Caco-2 (cell line): Measurements from ENCODE around the gene HP1BP3. TPM values are rescaled to one million over a fixed set of nuclear protein-coding genes. Genes with fewer than 3 reads are reported as not detected.

Experiments
- BruUV-seq: library from RNA; stranded (reverse); fragments of 400-500 nt; replicated peaks from 2 replicates; lab custom pipeline; 2021; lab: Mats Ljungman, UMichigan
- CTCF ChIA-PET: fragments of 300-600 bp; sonication (Branson Sonifier 250); formaldehyde crosslinking; loops from one replicate; lab custom pipeline; 2022; ENCODE audit warnings: antibody characterized with exemption; lab: Charles Lee
- POLR2A ChIA-PET: fragments of 300-600 bp; sonication (Branson Sonifier 250); formaldehyde crosslinking; loops from one replicate; lab custom pipeline; 2022; ENCODE audit warnings: antibody characterized with exemption; lab: Charles Lee
- DNase-seq, 2 experiments: peaks; one replicate each; pipeline versions ENCODE4 v3.0.0 to v3.0.0-alpha.2; 2020 to 2022
- H3K27me3 ChIP-seq: replicated peaks from 2 replicates; pipeline ENCODE4 v1.6.0; 2011; ENCODE audit warnings: low read length; ENCODE audit not compliant: control insufficient read depth, insufficient read depth
- H3K36me3 ChIP-seq: 2 replicates; pipeline ENCODE4 v1.5.1; 2011; ENCODE audit warnings: low read length; ENCODE audit not compliant: control insufficient read depth, insufficient read depth
- H3K4me1 ChIP-seq: fragments of 250-450 bp; sonication (Bioruptor Pico); 2 replicates; pipeline ENCODE4 v1.5.1; 2020; ENCODE audit warnings: mild to moderate bottlenecking
- H3K4me3 ChIP-seq: 2 replicates; pipeline ENCODE4 v1.5.1; 2011; ENCODE audit warnings: low read depth, mild to moderate bottlenecking, control low read depth, low read length
- H3K9me3 ChIP-seq: fragments of 250-450 bp; sonication (Bioruptor Pico); 2 replicates; pipeline ENCODE4 v1.5.1; 2020; ENCODE audit warnings: mild to moderate bottlenecking, moderate library complexity
- H3K27ac Mint-ChIP-seq: one replicate; pipeline ENCODE4 v1.8.0; 2022; ENCODE audit warnings: mixed read lengths; ENCODE audit not compliant: unreplicated experiment
- H3K27me3 Mint-ChIP-seq: one replicate; pipeline ENCODE4 v1.8.0; 2022; ENCODE audit warnings: mixed read lengths; ENCODE audit not compliant: insufficient read depth, unreplicated experiment
- H3K36me3 Mint-ChIP-seq: one replicate; pipeline ENCODE4 v1.8.0; 2022; ENCODE audit warnings: mild to moderate bottlenecking, mixed read lengths; ENCODE audit not compliant: insufficient read depth, unreplicated experiment
- H3K4me1 Mint-ChIP-seq: one replicate; pipeline ENCODE4 v1.8.0; 2022; ENCODE audit warnings: low read depth, mixed read lengths; ENCODE audit not compliant: unreplicated experiment
- H3K4me3 Mint-ChIP-seq: one replicate; pipeline ENCODE4 v1.8.0; 2022; ENCODE audit warnings: mild to moderate bottlenecking, moderate library complexity, mixed read lengths; ENCODE audit not compliant: unreplicated experiment
- H3K9me3 Mint-ChIP-seq: one replicate; pipeline ENCODE4 v1.8.0; 2022; ENCODE audit warnings: mixed read lengths; ENCODE audit not compliant: unreplicated experiment
- CTCF ChIP-seq, 2 experiments: fragments of 200-600 bp in 1 of 2; IDR thresholded peaks; 1 replicate in 1 of 2; 2 replicates in 1 of 2; pipeline versions ENCODE4 v1.5.1 to v1.8.0; 2011 to 2022; ENCODE audit warnings: antibody characterized with exemption in 1 of 2, control low read depth in 1 of 2, inconsistent platforms in 1 of 2, low read depth in 1 of 2, low read length in 1 of 2, mild to moderate bottlenecking in 1 of 2, moderate library complexity in 1 of 2; ENCODE audit not compliant: insufficient read depth in 1 of 2, severe bottlenecking in 1 of 2, unreplicated experiment in 1 of 2
- intact Hi-C: fragments of 100-400 bp; cut with micrococcal nuclease; formaldehyde crosslinking; loops from one replicate; pipeline ENCODE4 v1.10.0; 2022; ENCODE audit not compliant: unreplicated experiment
- total RNA-seq: library from RNA; stranded (reverse); gene quantifications from 2 replicates; pipeline ENCODE4 v1.2.3, GENCODE V29; 2022

Gene HP1BP3
- total RNA-seq, 1 experiment from 2014 or later: 240 TPM

GRCh38 chr1:20717452-20718342 lies 69.4 kb downstream of the HP1BP3 start, which contains the start of gene KIF17:
KIF17 (minus strand) TSS chr1:20718007; CDS start chr1:20717706, 301 bp downstream.
- no peaks in the 10 kb centered on the region for H3K27me3 ChIP-seq
- Mint-ChIP-seq H3K4me3 (peak within 1 kb of the TSS; percentile 71), H3K9me3 (no peaks in the 10 kb centered on the region), H3K27me3 (peaks cover 3% of the 10 kb centered on the region), H3K4me1 (peaks cover 6% of the 10 kb centered on the region), H3K27ac (no peak within 1 kb of the TSS), H3K36me3 (no peaks in the 10 kb centered on the region)
- POLR2A ChIA-PET: interaction anchor here (0.8 kb wide), 1 partner anchor 21 kb away, joined by 5 read pairs; no protein-coding TSS in a partner anchor
- CTCF ChIA-PET: interaction anchor here (0.6 to 1.9 kb wide), 3 partner anchors 16 to 58 kb away, joined by 3 to 11 read pairs (median 4); no protein-coding TSS in a partner anchor
- no TSS peak for BruUV-seq
- intact Hi-C loops: no loop called here
- DNase-seq: peak; percentile 70 to 82
- no peaks in the 10 kb centered on the region for H3K36me3 ChIP-seq
- peaks cover 11% of the 10 kb centered on the region for H3K4me1 ChIP-seq
- no peak for TF ChIP-seq CTCF (IDR thresholded peaks at IDR 0.05; ENCODE audit: insufficient read depth in 1 of 2, low read depth in 1 of 2, low read length in 1 of 2, severe bottlenecking in 1 of 2, unreplicated experiment in 1 of 2)
- no peaks in the 10 kb centered on the region for H3K9me3 ChIP-seq
- peak within 1 kb of the TSS; percentile 58 for H3K4me3 ChIP-seq

DNA sequence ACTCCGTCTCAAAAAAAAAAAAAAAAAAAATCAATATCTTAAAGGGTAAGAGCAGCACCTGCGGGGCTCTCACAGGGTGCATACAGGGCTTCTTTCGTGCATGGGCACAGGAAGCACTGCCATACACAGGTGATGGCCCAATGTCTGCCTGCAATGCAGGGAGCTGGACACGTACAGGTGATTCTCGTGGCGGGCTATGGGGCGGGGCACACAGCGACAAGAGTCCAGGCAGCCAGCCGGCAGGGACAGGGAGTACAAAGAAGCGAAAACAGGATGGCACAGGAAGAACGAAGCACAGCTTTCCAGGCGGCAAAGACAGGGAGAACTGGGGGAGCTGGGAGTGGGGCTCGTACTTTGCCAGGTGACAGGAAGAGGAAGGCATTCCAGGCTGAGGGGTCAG lies 70.9 kb downstream of the HP1BP3 start:
- no peak for DNase-seq
- no TSS peak for BruUV-seq
- no peak for TF ChIP-seq CTCF (IDR thresholded peaks at IDR 0.05; ENCODE audit: insufficient read depth in 1 of 2, low read depth in 1 of 2, low read length in 1 of 2, severe bottlenecking in 1 of 2, unreplicated experiment in 1 of 2)
- Mint-ChIP-seq H3K4me3 (peak overlapping the region; percentile 60), H3K36me3 (no peaks in the 10 kb centered on the region), H3K27ac (no peak overlapping the region), H3K4me1 (peaks cover 6% of the 10 kb centered on the region), H3K27me3 (peaks cover 3% of the 10 kb centered on the region), H3K9me3 (no peaks in the 10 kb centered on the region)
- ChIA-PET POLR2A (interaction anchor here (0.7 kb wide), 1 partner anchor 834 kb away, joined by 7 read pairs; no protein-coding TSS in a partner anchor), CTCF (interaction anchor here (0.7 kb wide), 1 partner anchor 19 kb away, joined by 5 read pairs; no protein-coding TSS in a partner anchor)
- no peak overlapping the region for H3K4me3 ChIP-seq
- intact Hi-C loops: no loop called here
- no peaks in the 10 kb centered on the region for H3K9me3 ChIP-seq
- H3K4me1 ChIP-seq: peaks cover 11% of the 10 kb centered on the region
- no peaks in the 10 kb centered on the region for H3K27me3 ChIP-seq
- no peaks in the 10 kb centered on the region for H3K36me3 ChIP-seq

DNA sequence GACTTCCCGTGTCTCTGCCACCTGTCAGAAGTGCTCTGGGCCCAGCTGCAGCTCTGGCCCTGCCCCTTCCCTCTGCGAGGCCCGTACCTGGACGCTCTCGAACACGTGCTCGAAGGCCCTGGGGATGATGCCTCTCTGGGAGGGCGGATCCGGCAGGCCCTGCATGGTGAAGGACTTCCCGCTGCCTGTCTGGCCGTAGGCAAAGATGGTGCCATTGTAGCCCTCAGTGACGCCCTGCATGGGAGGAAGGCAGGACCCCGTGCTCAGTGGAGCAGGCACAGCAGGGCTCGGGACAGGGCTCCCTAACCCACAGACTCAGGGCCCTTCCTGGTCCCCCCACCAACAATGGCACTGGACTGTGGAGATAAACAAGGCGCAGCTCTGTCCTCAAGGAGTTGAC lies 71.7 kb downstream of the HP1BP3 start:
- Histone ChIP-seq H3K27me3 (no peaks in the 10 kb centered on the region), H3K36me3 (no peaks in the 10 kb centered on the region), H3K4me3 (no peak overlapping the region), H3K4me1 (peaks cover 11% of the 10 kb centered on the region), H3K9me3 (no peaks in the 10 kb centered on the region)
- peaks cover 3% of the 10 kb centered on the region for H3K27me3 Mint-ChIP-seq
- intact Hi-C loops: no loop called here
- H3K36me3 Mint-ChIP-seq: no peaks in the 10 kb centered on the region
- no peak overlapping the region for H3K27ac Mint-ChIP-seq
- no peak overlapping the region for H3K4me3 Mint-ChIP-seq
- no peaks in the 10 kb centered on the region for H3K9me3 Mint-ChIP-seq
- peaks cover 6% of the 10 kb centered on the region for H3K4me1 Mint-ChIP-seq
- no peak for TF ChIP-seq CTCF (IDR thresholded peaks at IDR 0.05; ENCODE audit: insufficient read depth in 1 of 2, low read depth in 1 of 2, low read length in 1 of 2, severe bottlenecking in 1 of 2, unreplicated experiment in 1 of 2)
- ChIA-PET CTCF (interaction anchor here (0.7 kb wide), 1 partner anchor 20 kb away, joined by 5 read pairs; no protein-coding TSS in a partner anchor), POLR2A (interaction anchor here (0.7 kb wide), 1 partner anchor 834 kb away, joined by 7 read pairs; no protein-coding TSS in a partner anchor)
- BruUV-seq: no TSS peak
- no peak for DNase-seq
